ENCODE data around the gene TLR4. TPM values are rescaled to one million over a fixed set of nuclear protein-coding genes. Genes with fewer than 3 reads are reported as not detected.
A peak's percentile ranks its signal among the peaks of the same experiment; 100 is the strongest.

The TLR4 gene
- total and polyA plus RNA-seq, 11 donors = 2.0 to 37.4 (median 10.3) TPM

- peaks cover 0 to 40% (median 12%) of the 10 kb centered on the region in 12 donors for H3K4me1 ChIP-seq
- TF ChIP-seq POLR2A (IDR thresholded peaks at IDR 0.05) = no peak
- TF ChIP-seq, protein P1, sequence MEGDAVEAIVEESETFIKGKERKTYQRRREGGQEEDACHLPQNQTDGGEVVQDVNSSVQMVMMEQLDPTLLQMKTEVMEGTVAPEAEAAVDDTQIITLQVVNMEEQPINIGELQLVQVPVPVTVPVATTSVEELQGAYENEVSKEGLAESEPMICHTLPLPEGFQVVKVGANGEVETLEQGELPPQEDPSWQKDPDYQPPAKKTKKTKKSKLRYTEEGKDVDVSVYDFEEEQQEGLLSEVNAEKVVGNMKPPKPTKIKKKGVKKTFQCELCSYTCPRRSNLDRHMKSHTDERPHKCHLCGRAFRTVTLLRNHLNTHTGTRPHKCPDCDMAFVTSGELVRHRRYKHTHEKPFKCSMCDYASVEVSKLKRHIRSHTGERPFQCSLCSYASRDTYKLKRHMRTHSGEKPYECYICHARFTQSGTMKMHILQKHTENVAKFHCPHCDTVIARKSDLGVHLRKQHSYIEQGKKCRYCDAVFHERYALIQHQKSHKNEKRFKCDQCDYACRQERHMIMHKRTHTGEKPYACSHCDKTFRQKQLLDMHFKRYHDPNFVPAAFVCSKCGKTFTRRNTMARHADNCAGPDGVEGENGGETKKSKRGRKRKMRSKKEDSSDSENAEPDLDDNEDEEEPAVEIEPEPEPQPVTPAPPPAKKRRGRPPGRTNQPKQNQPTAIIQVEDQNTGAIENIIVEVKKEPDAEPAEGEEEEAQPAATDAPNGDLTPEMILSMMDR (IDR thresholded peaks at IDR 0.05) = no peak
- ATAC-seq = peak in 1 of 4 donors; percentile 11
- WGBS, 4 donors = 71 to 82% (median 80%) methylated on average over 3 of the region's 3 CpGs
- H3K27me3 ChIP-seq = no peaks in the 10 kb centered on the region
- peaks cover 0 to under 1% (median 0%) of the 10 kb centered on the region in 12 donors for H3K9me3 ChIP-seq
- H3K4me3 ChIP-seq = peak overlapping the region in 10 of 12 donors; percentile 37 to 72 (median 60)
- peak overlapping the region; percentile 59 to 95 (median 85) for H3K27ac ChIP-seq
- DNase-seq = no peak
- H3K36me3 ChIP-seq = peaks cover 0 to 8% (median 5%) of the 10 kb centered on the region in 9 donors
- intact Hi-C loops (cut with DNase I) = loop anchor here in 2 of 10 donors (5.0 to 10.0 kb wide), 2 partner anchors 59 to 79 kb away; no protein-coding TSS in a partner anchor
Observed at GRCh38 chr9:117703537-117703936, 666 bp upstream of the TLR4 start.

DNA sequence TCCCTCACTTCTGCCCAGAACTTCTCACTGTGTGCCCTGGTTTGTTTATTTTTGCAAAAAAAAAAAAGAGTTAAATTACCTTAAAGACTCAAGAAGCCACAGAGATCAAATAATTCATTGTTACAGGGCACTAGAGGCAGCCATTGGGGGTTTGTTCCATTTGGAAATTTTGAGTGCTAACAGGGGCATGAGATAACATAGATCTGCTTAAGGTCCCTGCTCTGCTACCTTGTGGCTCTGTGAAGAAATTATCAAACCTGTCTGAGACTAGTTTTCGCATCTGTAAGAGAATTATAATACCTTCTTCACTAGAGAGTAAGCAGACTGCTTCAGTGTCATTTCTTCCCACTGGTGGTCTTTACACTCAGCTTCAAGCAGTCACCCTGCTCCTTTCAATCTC lies 394 bp downstream of the TLR4 start:
- DNase-seq (no peak), ATAC-seq (no peak)
- Histone ChIP-seq H3K36me3 (peaks cover 0 to 19% (median 16%) of the 10 kb centered on the region in 9 donors), H3K9me3 (no peaks in the 10 kb centered on the region), H3K27ac (peak overlapping the region; percentile 75 to 95 (median 85)), H3K27me3 (no peaks in the 10 kb centered on the region), H3K4me3 (peak overlapping the region; percentile 11 to 72 (median 59)), H3K4me1 (peaks cover 0 to 50% (median 13%) of the 10 kb centered on the region in 12 donors)
- TF ChIP-seq, protein P1 (IDR thresholded peaks at IDR 0.05) = no peak
- no peak for TF ChIP-seq POLR2A (IDR thresholded peaks at IDR 0.05)
- 44 to 59% (median 49%) methylated on average over 1 of the region's 1 CpG for WGBS, 4 donors
- intact Hi-C loops (cut with DNase I) = loop anchor here in 2 of 10 donors (5.0 to 10.0 kb wide), 2 partner anchors 60 to 78 kb away; no protein-coding TSS in a partner anchor

GRCh38 chr9:117705386-117705785 lies 1.2 kb downstream of the TLR4 start:
- DNase-seq (no peak), ATAC-seq (no peak)
- Histone ChIP-seq H3K36me3 (peaks cover 0 to 26% (median 24%) of the 10 kb centered on the region in 9 donors), H3K27me3 (no peaks in the 10 kb centered on the region), H3K27ac (peak overlapping the region in 11 of 12 donors; percentile 75 to 95 (median 87)), H3K4me3 (peak overlapping the region; percentile 11 to 72 (median 59)), H3K4me1 (peaks cover 0 to 58% (median 13%) of the 10 kb centered on the region in 12 donors), H3K9me3 (no peaks in the 10 kb centered on the region)
- intact Hi-C loops (cut with DNase I) = loop anchor here in 1 of 10 donors (10.0 kb wide), 1 partner anchor 61 kb away; no protein-coding TSS in a partner anchor
- WGBS, 4 donors = 40 to 59% (median 53%) methylated on average over 2 of the region's 2 CpGs
- no peak for TF ChIP-seq POLR2A (IDR thresholded peaks at IDR 0.05)
- TF ChIP-seq, protein P1 (IDR thresholded peaks at IDR 0.05) = no peak

- DNase-seq (no peak), ATAC-seq (no peak)
- Histone ChIP-seq H3K27ac (peak overlapping the region in 6 of 12 donors; percentile 1 to 95 (median 48)), H3K4me1 (peaks cover 0 to 70% (median 13%) of the 10 kb centered on the region in 12 donors), H3K27me3 (no peaks in the 10 kb centered on the region), H3K36me3 (peaks cover 0 to 38% (median 35%) of the 10 kb centered on the region in 9 donors), H3K4me3 (peak overlapping the region; percentile 6 to 72 (median 59)), H3K9me3 (no peaks in the 10 kb centered on the region)
- WGBS, 4 donors = 36 to 48% (median 42%) methylated on average over 4 of the region's 4 CpGs
- intact Hi-C loops (cut with DNase I) = loop anchor here in 1 of 10 donors (10.0 kb wide), 1 partner anchor 62 kb away; no protein-coding TSS in a partner anchor
- TF ChIP-seq POLR2A (IDR thresholded peaks at IDR 0.05) = no peak
- TF ChIP-seq, protein P1 (IDR thresholded peaks at IDR 0.05) = no peak
Observed at GRCh38 chr9:117706421-117707116, 2.4 kb downstream of the TLR4 start.
